GM06990 (cell line): ENCODE data around the gene IQSEC1.

ENCODE experiments used
- DNase-seq: peaks from one replicate; pipeline ENCODE4 v3.0.0-alpha.2; 2011; ENCODE audit not compliant: insufficient read length; ENCODE audit errors: extremely low read depth
- H3K27me3 ChIP-seq: replicated peaks from 2 replicates; pipeline ENCODE4 v1.6.0; 2011; ENCODE audit warnings: low read length; ENCODE audit not compliant: control insufficient read depth, insufficient read depth
- H3K36me3 ChIP-seq: 2 replicates; pipeline ENCODE4 v1.5.1; 2011; ENCODE audit warnings: low read length; ENCODE audit not compliant: control insufficient read depth, insufficient read depth
- H3K4me3 ChIP-seq: replicated peaks from 2 replicates; pipeline ENCODE4 v1.5.1; 2011; ENCODE audit warnings: low read depth, mild to moderate bottlenecking, control low read depth, low read length
- CTCF ChIP-seq: IDR thresholded peaks from 2 replicates; pipeline ENCODE4 v1.5.1; 2011; ENCODE audit warnings: low read length, control low read depth, mild to moderate bottlenecking, inconsistent platforms; ENCODE audit not compliant: insufficient read depth, poor library complexity, severe bottlenecking

Gene IQSEC1

GRCh38 chr3:13119471-13120220, 46.4 kb upstream of the IQSEC1 start:
- H3K4me3 ChIP-seq = no peak overlapping the region
- H3K36me3 ChIP-seq = no peaks in the 10 kb centered on the region
- peaks cover 1% of the 10 kb centered on the region; the same call in 1 of the 2 replicates for H3K27me3 ChIP-seq
- no peak for TF ChIP-seq CTCF
- DNase-seq = no peak

DNA sequence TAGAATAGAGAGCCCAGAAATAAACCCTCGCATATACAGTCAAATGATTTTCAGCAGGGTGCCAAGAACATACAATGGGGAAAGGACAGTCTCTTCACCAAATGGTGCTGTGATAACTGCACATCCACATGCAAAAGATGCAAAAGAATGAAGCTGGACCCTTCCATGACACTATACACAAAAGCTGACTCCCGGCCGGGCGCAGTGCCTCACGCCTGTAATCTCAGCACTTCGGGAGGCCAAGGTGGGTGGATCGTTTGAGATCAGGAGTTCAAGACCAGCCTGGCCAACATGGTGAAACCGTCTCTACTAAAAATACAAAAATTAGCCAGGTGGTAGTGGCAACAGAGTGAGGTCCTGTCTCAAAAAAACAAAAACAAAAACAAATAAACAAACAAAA, 43.2 kb upstream of the IQSEC1 start:
- Histone ChIP-seq H3K4me3 (no peak overlapping the region), H3K36me3 (no peaks in the 10 kb centered on the region), H3K27me3 (0 out of 2 replicates have a peak, but pooled peaks cover 1% of the 10 kb centered on the region)
- DNase-seq = no peak
- no peak for TF ChIP-seq CTCF

DNA sequence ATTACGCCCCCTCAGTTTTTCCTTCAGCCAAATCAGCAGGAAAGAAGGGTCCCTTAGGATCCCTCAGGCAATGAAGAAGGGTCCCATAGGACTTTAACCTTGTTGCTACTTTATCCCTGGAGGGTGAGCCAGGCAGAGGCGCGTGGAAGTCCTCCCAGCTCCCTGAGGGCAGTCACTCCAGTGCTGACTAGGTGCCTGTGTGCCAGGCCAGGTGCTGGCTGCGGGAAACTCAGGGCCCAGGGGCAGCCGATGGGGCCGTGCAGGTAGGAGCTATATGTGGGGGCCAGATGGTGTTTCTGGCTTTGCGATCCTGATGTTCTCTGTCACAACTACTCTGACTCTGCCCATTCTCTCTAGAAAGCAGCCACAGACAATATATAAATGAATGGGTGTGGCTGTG, 42.8 kb upstream of the IQSEC1 start:
- H3K36me3 ChIP-seq = no peaks in the 10 kb centered on the region
- no peak for DNase-seq
- no peak for TF ChIP-seq CTCF
- H3K27me3 ChIP-seq = 0 out of 2 replicates have a peak, but pooled peaks cover 1% of the 10 kb centered on the region
- no peak overlapping the region for H3K4me3 ChIP-seq

GRCh38 chr3:13115576-13115910, 42.3 kb upstream of the IQSEC1 start:
- no peak for TF ChIP-seq CTCF
- Histone ChIP-seq H3K36me3 (no peaks in the 10 kb centered on the region), H3K4me3 (no peak overlapping the region), H3K27me3 (0 out of 2 replicates have a peak, but pooled peaks cover 1% of the 10 kb centered on the region)
- DNase-seq = no peak

GRCh38 chr3:13114811-13115575, 41.8 kb upstream of the IQSEC1 start:
- Histone ChIP-seq H3K4me3 (no peak overlapping the region), H3K36me3 (no peaks in the 10 kb centered on the region), H3K27me3 (0 out of 2 replicates have a peak, but pooled peaks cover 1% of the 10 kb centered on the region)
- TF ChIP-seq CTCF = no peak
- DNase-seq = no peak
